NCI-H1436 (cell line): ENCODE measurements around the gene MCTS1.
"Not testable (repeated sequence)": the region's sequence is repeated elsewhere in the genome, so short reads cannot be mapped to it uniquely, and the experiment has no call there.

ENCODE experiments used
- DNase-seq: peaks from one replicate; lab custom pipeline; 2025; lab: John Stamatoyannopoulos, UW

Gene MCTS1

DNA sequence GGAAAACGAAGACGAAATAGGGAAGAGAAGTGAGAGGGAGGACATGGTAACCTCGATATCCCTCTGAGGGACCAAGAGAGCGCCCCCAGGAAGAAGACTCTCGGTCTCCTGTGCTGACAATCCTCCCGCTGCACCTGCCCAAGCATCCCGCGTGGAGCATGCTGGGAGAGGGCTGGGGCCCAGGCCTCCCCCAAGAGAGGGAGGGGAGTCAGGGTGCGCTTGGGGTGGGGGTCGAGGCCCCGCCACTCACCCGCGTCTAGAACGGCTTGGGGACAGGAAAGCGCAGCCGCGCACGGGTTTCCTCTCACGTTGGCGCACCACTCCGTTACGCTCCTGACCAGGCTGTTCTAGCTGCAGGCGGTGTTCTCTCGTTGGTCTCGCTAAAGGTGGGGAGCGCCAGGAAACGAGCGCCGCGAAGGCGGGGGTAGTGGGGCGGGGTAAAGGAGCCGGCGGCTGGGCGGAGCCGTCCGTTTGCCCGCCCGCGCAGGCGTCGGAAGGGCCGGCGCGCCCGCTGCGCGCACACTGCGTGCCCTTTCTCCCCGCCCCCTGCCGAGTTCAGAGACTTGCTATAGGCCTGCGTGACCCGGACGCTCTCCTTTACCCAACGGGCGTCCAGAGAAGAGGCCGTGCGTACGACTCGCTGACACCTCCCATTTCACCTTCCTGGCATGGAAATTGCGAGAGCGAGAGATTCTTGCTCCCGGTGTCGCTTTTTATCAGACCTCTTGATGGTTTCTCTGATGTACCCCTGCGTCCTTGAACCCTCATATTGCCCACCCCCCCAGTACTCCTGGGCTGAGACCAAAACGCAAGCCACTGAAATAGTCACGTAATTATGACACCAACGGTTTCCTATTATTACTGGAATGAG lies 26.0 kb downstream of the MCTS1 start, which contains the start of gene C1GALT1C1:
Gene C1GALT1C1 (minus strand): TSS at position 388 of the 871 bp plus-strand sequence. CDS start 2,888 bp downstream, outside the sequence.
- peak; percentile 98 for DNase-seq

DNA sequence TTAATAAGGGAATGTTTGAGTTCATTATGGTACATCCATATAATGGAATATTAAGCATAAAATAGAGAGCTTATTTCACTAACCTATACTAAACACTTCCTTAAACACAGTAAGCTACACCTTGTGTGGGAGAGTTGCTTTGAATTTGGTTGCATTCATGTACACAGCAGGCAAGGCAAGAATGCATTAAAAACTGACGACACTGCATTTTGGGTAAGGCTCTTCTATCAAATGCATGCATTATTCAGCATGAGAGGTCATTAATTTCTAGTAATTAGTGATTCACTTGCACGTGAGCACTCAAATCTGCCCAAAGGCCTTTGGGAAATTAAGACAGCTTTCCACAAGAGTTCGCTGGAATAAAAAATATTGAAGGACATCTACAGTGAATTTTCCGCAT lies 34.7 kb downstream of the MCTS1 start:
- no peak for DNase-seq

DNA sequence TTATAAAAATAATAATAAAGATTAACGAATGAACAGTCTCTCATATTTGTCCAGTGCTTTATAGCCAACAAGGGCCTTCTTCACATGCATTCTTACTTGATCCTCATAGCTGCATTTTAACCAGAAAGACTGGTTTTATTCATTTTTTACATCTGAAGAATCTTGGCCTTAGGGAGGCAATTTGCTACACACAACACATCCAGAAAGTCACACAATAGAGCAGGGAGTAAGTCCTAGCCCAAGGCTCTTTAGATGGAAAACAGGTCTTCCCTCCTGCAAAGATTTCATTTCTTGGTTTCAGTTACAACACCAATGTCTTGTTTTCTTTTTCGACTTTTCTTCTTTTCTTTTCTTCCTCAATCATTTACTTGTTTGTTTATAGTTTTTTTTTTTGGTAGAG lies 39.0 kb downstream of the MCTS1 start:
- DNase-seq = no peak

DNA sequence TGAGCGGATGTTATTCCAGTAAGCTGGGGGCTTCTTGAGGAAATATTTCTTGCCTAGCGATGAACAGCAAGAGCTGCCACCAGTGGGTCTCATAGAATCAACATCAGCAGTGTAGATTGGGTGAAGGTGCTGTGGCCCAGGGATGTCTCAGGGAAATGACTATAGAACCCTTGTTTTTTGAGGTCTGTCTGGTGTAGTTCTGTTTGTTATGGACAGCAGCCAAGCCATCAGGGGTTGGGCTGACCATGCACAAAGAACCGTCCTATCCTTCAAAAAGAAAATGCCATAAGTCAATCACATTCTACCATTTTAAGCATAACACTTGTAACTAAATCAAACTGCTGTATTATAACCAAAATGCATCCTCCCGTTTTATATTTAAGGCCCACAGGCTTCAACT lies 43.2 kb downstream of the MCTS1 start:
- DNase-seq = no peak

DNA sequence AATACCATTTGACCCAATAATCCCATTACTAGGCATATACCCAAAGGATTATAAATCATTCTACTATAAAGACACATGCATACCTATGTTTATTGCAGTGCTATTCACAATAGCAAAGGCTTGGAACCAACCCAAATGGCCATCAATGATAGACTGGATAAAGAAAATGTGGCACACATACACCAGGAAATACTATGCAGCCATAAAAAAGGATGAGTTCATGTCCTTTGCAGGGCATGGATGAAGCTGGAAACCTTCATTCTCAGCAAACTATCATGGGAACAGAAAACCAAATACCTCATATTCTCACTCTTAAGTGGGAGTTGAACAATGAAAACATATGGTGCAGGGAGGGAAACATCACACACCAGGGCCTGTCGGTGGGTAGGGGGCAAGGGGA lies 48.4 kb downstream of the MCTS1 start:
- not testable (repeated sequence) for DNase-seq

DNA sequence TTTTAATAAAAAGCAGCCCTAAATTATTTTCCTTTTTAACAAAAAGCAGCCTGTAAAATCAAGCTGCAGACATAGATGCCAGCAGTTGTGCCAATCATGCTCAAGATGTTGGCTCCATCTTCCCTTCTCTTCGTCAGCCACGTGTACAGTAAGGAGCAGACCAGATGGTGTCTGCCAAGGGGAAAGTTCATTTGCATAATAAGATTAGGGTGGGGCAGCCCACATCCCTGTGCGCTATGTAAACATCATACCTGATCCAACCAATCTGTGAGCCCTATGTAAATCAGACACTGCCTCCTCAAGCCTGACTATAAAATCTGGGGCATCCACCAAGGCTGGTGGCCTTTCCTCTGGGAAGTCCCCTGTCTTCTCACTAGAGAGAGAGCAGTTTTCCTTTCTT lies 49.1 kb downstream of the MCTS1 start:
- DNase-seq = peak; percentile 30

DNA sequence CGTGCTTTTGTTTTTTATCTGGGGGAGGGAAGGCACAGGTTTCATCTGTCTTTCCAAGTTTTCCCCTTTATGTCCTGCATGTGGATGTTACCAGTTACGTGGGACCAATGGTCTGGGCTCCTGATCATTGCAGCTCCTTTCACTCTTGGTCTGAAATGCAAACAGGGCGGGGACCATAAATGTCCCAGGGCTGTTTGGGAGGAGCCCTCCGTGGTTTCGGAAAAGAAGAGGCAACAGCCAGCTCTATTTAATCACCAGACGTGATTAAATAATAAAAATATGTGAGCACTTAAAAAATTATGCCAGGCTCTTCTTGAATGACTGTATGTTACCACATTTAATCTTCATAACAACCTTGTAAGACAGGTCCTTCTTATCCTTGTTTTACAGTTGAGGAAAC lies 56.7 kb downstream of the MCTS1 start:
- no peak for DNase-seq
